Stimulated activated naive CD8-positive, alpha-beta T cell treated with anti-CD3 and anti-CD28 coated beads, Interleukin-15, Interleukin-2, amounts not matched to agents 100 U/mL and 50 U/mL, for 24 hours (primary cell): ENCODE results near the gene CYBC1.
"Not testable (repeated sequence)": the region's sequence is repeated elsewhere in the genome, so short reads cannot be mapped to it uniquely, and the experiment has no call there.

Source experiments
- ATAC-seq: fragments of 150-1000 bp; cut with Tn5 transposase; one replicate; pipeline ENCODE4 v1.10.0; 2021
- DNase-seq: peaks from one replicate; pipeline ENCODE4 v3.0.0; 2021

Gene CYBC1

GRCh38 chr17:82434216-82434565 lies 16.4 kb downstream of the CYBC1 start:
- DNase-seq (peak; percentile 37), ATAC-seq (no peak)

- ATAC-seq: no peak
- DNase-seq: no peak
Measured at GRCh38 chr17:82433560-82434215, 16.9 kb downstream of the CYBC1 start.

- ATAC-seq (no peak), DNase-seq (no peak)
Measured at GRCh38 chr17:82432017-82432416, 18.5 kb downstream of the CYBC1 start.

GRCh38 chr17:82429824-82430223 lies 20.7 kb downstream of the CYBC1 start:
- ATAC-seq: no peak
- no peak for DNase-seq

GRCh38 chr17:82428546-82428945 lies 22.0 kb downstream of the CYBC1 start:
- DNase-seq (no peak), ATAC-seq (no peak)

- no peak for ATAC-seq
- DNase-seq: no peak
Measured at GRCh38 chr17:82424863-82425159, 25.7 kb downstream of the CYBC1 start.

- ATAC-seq: no peak
- peak; percentile 73 for DNase-seq
Measured at GRCh38 chr17:82424001-82424862, 26.3 kb downstream of the CYBC1 start.

GRCh38 chr17:82419540-82419939 lies 31.0 kb downstream of the CYBC1 start:
- ATAC-seq: no peak
- DNase-seq: no peak

- ATAC-seq (peak; percentile 94), DNase-seq (peak; percentile 87)
Measured at GRCh38 chr17:82418001-82418986, 32.3 kb downstream of the CYBC1 start, which contains the start of the genes HEXD and OGFOD3. HEXD (plus strand) TSS chr17:82418347; CDS start chr17:82419800, 1,453 bp downstream. OGFOD3 (minus strand) TSS chr17:82418586; CDS start chr17:82418485, 101 bp downstream.

- ATAC-seq: no peak
Measured at GRCh38 chr17:82416771-82417170, 33.8 kb downstream of the CYBC1 start.

GRCh38 chr17:82416264-82416663 lies 34.3 kb downstream of the CYBC1 start:
- no peak for DNase-seq

More at GRCh38 chr17:82416771-82417170, 33.8 kb downstream of the CYBC1 start:
- DNase-seq: no peak

GRCh38 chr17:82415786-82416185 lies 34.8 kb downstream of the CYBC1 start:
- DNase-seq (no peak), ATAC-seq (no peak)

More at GRCh38 chr17:82416264-82416663, 34.3 kb downstream of the CYBC1 start:
- no peak for ATAC-seq

GRCh38 chr17:82415336-82415735 lies 35.2 kb downstream of the CYBC1 start:
- DNase-seq: no peak
- ATAC-seq: no peak

- peak; percentile 82 for DNase-seq
- peak; percentile 21 for ATAC-seq
Measured at GRCh38 chr17:82414548-82415281, 35.8 kb downstream of the CYBC1 start.

GRCh38 chr17:82412535-82413520 lies 37.7 kb downstream of the CYBC1 start:
- DNase-seq (no peak), ATAC-seq (no peak)

GRCh38 chr17:82412081-82412480 lies 38.5 kb downstream of the CYBC1 start:
- ATAC-seq, DNase-seq: not testable (repeated sequence)

GRCh38 chr17:82411396-82412053 lies 39.0 kb downstream of the CYBC1 start:
- no peak for ATAC-seq
- no peak for DNase-seq

- ATAC-seq (no peak), DNase-seq (no peak)
Measured at GRCh38 chr17:82410014-82410716, 40.4 kb downstream of the CYBC1 start.

GRCh38 chr17:82408938-82409318 lies 41.6 kb downstream of the CYBC1 start:
- ATAC-seq (no peak), DNase-seq (no peak)
